ENCODE measurements around the gene CCR7. TPM values are rescaled to one million over a fixed set of nuclear protein-coding genes. Genes with fewer than 3 reads are reported as not detected.
A peak's percentile ranks its signal among the peaks of the same experiment; 100 is the strongest.

CCR7 gene, protein sequence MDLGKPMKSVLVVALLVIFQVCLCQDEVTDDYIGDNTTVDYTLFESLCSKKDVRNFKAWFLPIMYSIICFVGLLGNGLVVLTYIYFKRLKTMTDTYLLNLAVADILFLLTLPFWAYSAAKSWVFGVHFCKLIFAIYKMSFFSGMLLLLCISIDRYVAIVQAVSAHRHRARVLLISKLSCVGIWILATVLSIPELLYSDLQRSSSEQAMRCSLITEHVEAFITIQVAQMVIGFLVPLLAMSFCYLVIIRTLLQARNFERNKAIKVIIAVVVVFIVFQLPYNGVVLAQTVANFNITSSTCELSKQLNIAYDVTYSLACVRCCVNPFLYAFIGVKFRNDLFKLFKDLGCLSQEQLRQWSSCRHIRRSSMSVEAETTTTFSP
- 10 to 100 TPM; 29.6 to 50.9 (median 43.2) TPM for polyA plus RNA-seq

DNA sequence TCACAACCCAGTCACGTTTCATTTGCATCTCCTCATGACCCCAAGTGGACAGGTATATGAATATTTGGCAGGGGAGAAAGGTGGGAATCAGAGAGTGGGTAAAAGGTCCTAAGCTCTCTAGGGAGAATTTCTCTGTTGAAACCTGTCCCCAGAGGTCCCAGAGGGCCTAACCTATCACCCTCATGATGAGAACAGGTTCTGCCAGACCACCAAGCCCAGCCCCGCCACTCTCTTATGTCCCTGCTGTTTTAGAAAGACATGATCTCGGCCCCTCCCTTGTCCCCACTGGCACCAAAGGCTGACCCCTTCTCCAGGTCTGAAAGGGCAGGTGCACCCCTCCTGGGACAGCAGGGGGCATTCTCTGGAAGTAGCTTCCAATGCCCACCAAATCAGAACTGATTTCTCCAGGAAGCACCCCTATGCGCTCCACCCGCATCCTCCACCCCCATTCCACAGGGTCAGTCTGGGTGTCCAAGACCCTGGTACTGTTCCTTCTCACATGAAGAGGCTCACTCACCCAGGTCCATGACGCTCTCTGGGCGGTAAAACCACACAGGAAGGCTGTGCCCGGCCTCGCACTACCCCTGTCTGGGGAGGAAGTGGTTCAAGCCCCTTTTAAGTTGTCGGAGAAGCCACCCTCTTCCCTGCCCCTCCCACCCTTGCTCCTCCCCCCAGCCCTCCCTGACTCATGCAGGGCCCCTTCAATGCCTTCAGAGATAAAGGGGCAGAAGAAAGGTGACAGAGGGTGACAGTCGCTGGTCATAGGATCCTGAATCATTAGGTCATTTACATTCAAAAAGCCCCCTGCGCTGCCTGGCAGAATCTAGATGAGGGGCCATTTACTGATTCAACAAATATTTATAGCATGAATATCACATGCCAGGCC lies at the start of gene CCR7:
TSS of gene CCR7 (minus strand) at position 590 of the 886 bp plus-strand sequence. CDS start at position 527, 63 bp downstream.
- DNase-seq = peak; percentile 76 to 80 (median 79)
- Mint-ChIP-seq H3K27ac (peak within 1 kb of the TSS; percentile 88 to 96 (median 92)), H3K27me3 (ENCODE audit: low read depth in 3 of 3) (peaks cover 15 to 46% (median 17%) of the 10 kb centered on the region in 3 donors), H3K4me1 (peaks cover 61 to 64% of the 10 kb centered on the region in 2 donors), H3K36me3 (no peaks in the 10 kb centered on the region), H3K4me3 (peak within 1 kb of the TSS; percentile 78 to 85 (median 80)), H3K9me3 (no peaks in the 10 kb centered on the region)

GRCh38 chr17:40614431-40615067 lies 49.3 kb upstream of the CCR7 start:
- Mint-ChIP-seq H3K36me3 (no peaks in the 10 kb centered on the region), H3K27me3 (ENCODE audit: low read depth in 3 of 3) (peaks cover 2 to 5% (median 4%) of the 10 kb centered on the region in 3 donors), H3K9me3 (no peaks in the 10 kb centered on the region), H3K4me3 (no peak overlapping the region), H3K27ac (no peak overlapping the region), H3K4me1 (peaks cover 1 to 7% of the 10 kb centered on the region in 2 donors)
- DNase-seq = no peak

- Mint-ChIP-seq H3K4me1 (peaks cover 8 to 16% of the 10 kb centered on the region in 2 donors), H3K9me3 (no peaks in the 10 kb centered on the region), H3K36me3 (no peaks in the 10 kb centered on the region), H3K4me3 (peak overlapping the region in 1 of 5 donors; percentile 60), H3K27ac (peak overlapping the region in 4 of 6 donors; percentile 28 to 90 (median 62)), H3K27me3 (ENCODE audit: low read depth in 3 of 3) (peaks cover 0 to 6% (median 2%) of the 10 kb centered on the region in 3 donors)
- DNase-seq = no peak
These were observed 48.3 kb upstream of the CCR7 start for GRCh38 chr17:40613467-40614154.

DNA sequence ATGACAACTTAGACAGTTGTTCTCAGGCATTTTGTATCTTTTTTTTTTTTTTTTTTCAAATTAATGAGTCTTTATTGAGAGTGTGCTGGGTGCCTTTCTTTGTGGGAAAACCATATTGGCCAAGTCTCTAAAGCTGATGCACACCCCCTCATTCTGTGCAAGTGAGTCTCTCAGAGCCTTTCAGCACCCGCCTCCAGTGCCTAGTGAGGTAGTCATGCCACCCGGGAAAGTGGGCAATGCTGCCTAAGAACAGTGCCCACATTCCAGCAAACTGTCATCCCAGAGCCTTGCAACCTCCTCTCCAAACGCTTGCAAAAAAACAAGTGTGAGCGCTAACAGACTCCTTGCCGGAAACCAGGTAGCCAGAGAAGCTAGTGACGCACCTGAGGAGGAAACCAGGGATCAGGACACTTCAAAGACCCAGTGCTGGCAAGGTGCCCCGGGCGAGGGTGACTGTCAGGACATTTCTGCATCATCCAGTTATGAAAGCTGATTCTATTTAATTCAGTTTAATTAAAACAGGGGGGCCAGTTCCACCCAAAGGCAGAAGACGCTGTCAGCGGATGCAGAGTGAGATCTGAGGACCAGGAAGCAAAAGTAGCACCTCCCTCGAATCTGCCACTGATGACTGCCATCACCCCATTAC lies 47.5 kb upstream of the CCR7 start:
- Mint-ChIP-seq H3K4me3 (peak overlapping the region in 1 of 5 donors; percentile 60), H3K4me1 (peaks cover 17 to 25% of the 10 kb centered on the region in 2 donors)

GRCh38 chr17:40611840-40612474 lies 46.7 kb upstream of the CCR7 start:
- no peaks in the 10 kb centered on the region for H3K36me3 Mint-ChIP-seq
- H3K27me3 Mint-ChIP-seq (ENCODE audit: low read depth in 3 of 3) = peaks cover 3 to 4% (median 3%) of the 10 kb centered on the region in 3 donors
- DNase-seq = no peak
- H3K4me3 Mint-ChIP-seq = peak overlapping the region in 1 of 5 donors; percentile 36
- peak overlapping the region in 5 of 6 donors; percentile 14 to 85 (median 47) for H3K27ac Mint-ChIP-seq
- H3K4me1 Mint-ChIP-seq = peaks cover 25 to 32% of the 10 kb centered on the region in 2 donors
- no peaks in the 10 kb centered on the region for H3K9me3 Mint-ChIP-seq

More for the DNA sequence above, 47.5 kb upstream of the CCR7 start:
- DNase-seq = peak in 1 of 3 donors; percentile 30
- Mint-ChIP-seq H3K27ac (peak overlapping the region in 2 of 6 donors; percentile 81 to 90), H3K36me3 (no peaks in the 10 kb centered on the region), H3K9me3 (no peaks in the 10 kb centered on the region), H3K27me3 (ENCODE audit: low read depth in 3 of 3) (peaks cover 3 to 6% (median 3%) of the 10 kb centered on the region in 3 donors)

- H3K27ac Mint-ChIP-seq = peak overlapping the region; percentile 22 to 90 (median 75)
- no peaks in the 10 kb centered on the region for H3K36me3 Mint-ChIP-seq
These were observed 45.1 kb upstream of the CCR7 start for GRCh38 chr17:40610359-40610758.

GRCh38 chr17:40608061-40608581 lies 42.8 kb upstream of the CCR7 start:
- Mint-ChIP-seq H3K27me3 (ENCODE audit: low read depth in 3 of 3) (peaks cover 2 to 5% (median 3%) of the 10 kb centered on the region in 3 donors), H3K4me1 (peaks cover 38 to 48% of the 10 kb centered on the region in 2 donors), H3K4me3 (peak overlapping the region; percentile 66 to 79 (median 76)), H3K9me3 (no peaks in the 10 kb centered on the region), H3K27ac (peak overlapping the region; percentile 85 to 95 (median 94)), H3K36me3 (no peaks in the 10 kb centered on the region)
- DNase-seq = peak; percentile 74 to 84 (median 80)

More at GRCh38 chr17:40610359-40610758, 45.1 kb upstream of the CCR7 start:
- no peak for DNase-seq
- Mint-ChIP-seq H3K4me3 (no peak overlapping the region), H3K9me3 (no peaks in the 10 kb centered on the region), H3K27me3 (ENCODE audit: low read depth in 3 of 3) (peaks cover 3 to 4% (median 3%) of the 10 kb centered on the region in 3 donors), H3K4me1 (peaks cover 34 to 47% of the 10 kb centered on the region in 2 donors)

DNA sequence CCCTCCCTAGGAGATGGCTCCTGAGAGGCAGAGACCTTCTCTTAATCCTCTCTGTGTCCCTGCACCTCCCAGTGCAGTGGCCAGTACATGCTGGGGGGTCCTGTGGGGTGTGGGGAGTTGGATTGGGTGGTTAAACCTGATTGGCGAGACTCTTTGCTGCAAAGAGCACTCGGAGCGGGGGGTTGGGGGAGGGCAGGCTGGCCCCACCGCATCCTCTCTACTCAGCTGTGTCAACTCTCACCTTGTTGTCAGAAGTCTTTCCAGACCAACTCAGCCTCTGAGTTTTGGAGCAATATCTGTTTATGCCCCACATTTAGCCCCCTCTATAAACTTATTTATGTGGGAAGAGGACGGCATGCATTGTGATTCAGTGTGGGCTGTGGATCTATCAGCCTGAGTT lies 42.4 kb upstream of the CCR7 start:
- no peaks in the 10 kb centered on the region for H3K9me3 Mint-ChIP-seq
- no peaks in the 10 kb centered on the region for H3K36me3 Mint-ChIP-seq
- H3K27ac Mint-ChIP-seq = peak overlapping the region; percentile 85 to 95 (median 94)
- peak in 1 of 3 donors; percentile 61 for DNase-seq
- H3K27me3 Mint-ChIP-seq (ENCODE audit: low read depth in 3 of 3) = peaks cover 2 to 5% (median 3%) of the 10 kb centered on the region in 3 donors
- peaks cover 38 to 48% of the 10 kb centered on the region in 2 donors for H3K4me1 Mint-ChIP-seq
- peak overlapping the region; percentile 66 to 79 (median 76) for H3K4me3 Mint-ChIP-seq

- Mint-ChIP-seq H3K4me3 (peak overlapping the region; percentile 21 to 79 (median 73)), H3K36me3 (no peaks in the 10 kb centered on the region), H3K9me3 (no peaks in the 10 kb centered on the region), H3K4me1 (peaks cover 38 to 48% of the 10 kb centered on the region in 2 donors), H3K27me3 (ENCODE audit: low read depth in 3 of 3) (peaks cover 2 to 5% (median 3%) of the 10 kb centered on the region in 3 donors), H3K27ac (peak overlapping the region; percentile 85 to 95 (median 94))
- DNase-seq = no peak
These were observed 41.5 kb upstream of the CCR7 start for GRCh38 chr17:40606548-40607353.

- Mint-ChIP-seq H3K4me1 (peaks cover 38 to 48% of the 10 kb centered on the region in 2 donors), H3K27me3 (ENCODE audit: low read depth in 3 of 3) (peaks cover 1 to 5% (median 2%) of the 10 kb centered on the region in 3 donors), H3K36me3 (no peaks in the 10 kb centered on the region), H3K4me3 (peak overlapping the region in 3 of 5 donors; percentile 9 to 21 (median 12)), H3K27ac (peak overlapping the region in 5 of 6 donors; percentile 27 to 71 (median 53)), H3K9me3 (no peaks in the 10 kb centered on the region)
- DNase-seq = no peak
These were observed 40.0 kb upstream of the CCR7 start for GRCh38 chr17:40605306-40605705.

All from immature natural killer cell (primary cell).